ENCODE data around the gene ID4. TPM values are rescaled to one million over a fixed set of nuclear protein-coding genes. Genes with fewer than 3 reads are reported as not detected.

Gene ID4
- total RNA-seq, result 1 to 10 TPM; 3.1 to 5.3 TPM

GRCh38 chr6:19836799-19837510 is at the start of gene ID4:
ID4 (plus strand) TSS chr6:19837370; CDS start chr6:19837755, 385 bp downstream.

Data from melanocyte of skin (primary cell).